ENCODE measurements around the gene KCNQ2. TPM values are rescaled to one million over a fixed set of nuclear protein-coding genes. Genes with fewer than 3 reads are reported as not detected.

KCNQ2 gene
- total and polyA plus RNA-seq, 4 donors, result not detected

DNA sequence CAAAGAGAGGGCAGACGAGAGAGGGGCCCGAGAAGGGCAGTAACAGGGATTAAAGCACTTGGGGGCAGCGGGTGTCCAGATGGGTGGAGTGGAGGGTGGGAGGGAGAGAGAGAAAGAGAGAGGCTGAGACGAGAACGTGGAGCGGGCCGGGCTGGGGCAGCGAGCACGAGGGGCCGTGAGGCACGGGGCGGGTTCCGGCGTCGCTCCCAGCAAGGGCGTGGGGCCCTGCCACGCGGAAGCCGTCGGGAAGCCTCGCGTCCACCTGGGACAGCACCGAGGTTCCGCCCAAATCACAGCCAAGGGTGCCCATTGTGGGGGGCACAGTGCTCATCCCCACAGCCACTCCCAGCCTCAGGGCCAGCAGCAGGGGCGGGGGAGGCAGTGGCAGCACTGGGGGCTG, 49.8 kb downstream of the KCNQ2 start:
- WGBS, result 78% methylated on average over 25 of the region's 25 CpGs

DNA sequence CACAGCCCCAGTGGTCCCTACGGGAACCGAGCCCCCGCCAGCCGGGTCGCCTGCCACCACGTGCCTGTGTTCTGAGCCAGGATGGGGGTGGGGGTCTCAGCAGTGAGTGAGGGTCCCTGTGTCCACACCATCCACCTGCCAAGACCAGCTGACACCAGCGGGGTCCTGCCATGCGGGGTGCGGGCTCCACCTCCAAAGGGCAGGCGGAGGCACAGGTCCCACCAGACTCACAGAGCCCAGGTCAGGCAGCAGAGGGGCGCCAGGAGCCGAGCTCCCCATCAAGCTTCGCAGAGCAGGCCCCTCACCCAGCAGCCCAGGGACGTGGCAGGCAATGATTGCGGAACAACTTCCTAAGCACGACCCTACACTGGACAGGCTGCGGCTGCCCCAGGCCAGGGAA, 50.5 kb downstream of the KCNQ2 start:
- Histone ChIP-seq H3K9ac (ENCODE audit: low read depth in 1 of 2, low read length in 2 of 2) (no peak overlapping the region), H3K4me3 (ENCODE audit: low read depth in 1 of 3, low read length in 3 of 3) (no peak overlapping the region), H3K27me3 (ENCODE audit: control insufficient read depth in 4 of 4, insufficient read depth in 4 of 4, low read length in 3 of 4) (peaks cover 0 to 7% (median 0%) of the 10 kb centered on the region in 4 donors), H3K9me3 (ENCODE audit: control insufficient read depth in 4 of 4, low read length in 3 of 4) (no peaks in the 10 kb centered on the region), H3K27ac (ENCODE audit: low read depth in 1 of 2, low read length in 2 of 2) (no peak overlapping the region), H3K36me3 (ENCODE audit: control insufficient read depth in 4 of 4, insufficient read depth in 3 of 4, low read depth in 1 of 4, low read length in 3 of 4) (no peaks in the 10 kb centered on the region), H3K4me1 (ENCODE audit: control insufficient read depth in 4 of 4, insufficient read depth in 4 of 4, low read length in 3 of 4) (no peaks in the 10 kb centered on the region)
- WGBS, result 85% methylated on average over 17 of the region's 17 CpGs
- TF ChIP-seq EGR1 (IDR thresholded peaks at IDR 0.05; ENCODE audit: low read depth in 2 of 2), result no peak
- TF ChIP-seq NR2F2 (IDR thresholded peaks at IDR 0.05), result no peak
- TF ChIP-seq, protein P1, sequence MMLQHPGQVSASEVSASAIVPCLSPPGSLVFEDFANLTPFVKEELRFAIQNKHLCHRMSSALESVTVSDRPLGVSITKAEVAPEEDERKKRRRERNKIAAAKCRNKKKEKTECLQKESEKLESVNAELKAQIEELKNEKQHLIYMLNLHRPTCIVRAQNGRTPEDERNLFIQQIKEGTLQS (IDR thresholded peaks at IDR 0.05), result no peak
- TF ChIP-seq JUND (IDR thresholded peaks at IDR 0.05), result no peak
- TF ChIP-seq, protein P2, sequence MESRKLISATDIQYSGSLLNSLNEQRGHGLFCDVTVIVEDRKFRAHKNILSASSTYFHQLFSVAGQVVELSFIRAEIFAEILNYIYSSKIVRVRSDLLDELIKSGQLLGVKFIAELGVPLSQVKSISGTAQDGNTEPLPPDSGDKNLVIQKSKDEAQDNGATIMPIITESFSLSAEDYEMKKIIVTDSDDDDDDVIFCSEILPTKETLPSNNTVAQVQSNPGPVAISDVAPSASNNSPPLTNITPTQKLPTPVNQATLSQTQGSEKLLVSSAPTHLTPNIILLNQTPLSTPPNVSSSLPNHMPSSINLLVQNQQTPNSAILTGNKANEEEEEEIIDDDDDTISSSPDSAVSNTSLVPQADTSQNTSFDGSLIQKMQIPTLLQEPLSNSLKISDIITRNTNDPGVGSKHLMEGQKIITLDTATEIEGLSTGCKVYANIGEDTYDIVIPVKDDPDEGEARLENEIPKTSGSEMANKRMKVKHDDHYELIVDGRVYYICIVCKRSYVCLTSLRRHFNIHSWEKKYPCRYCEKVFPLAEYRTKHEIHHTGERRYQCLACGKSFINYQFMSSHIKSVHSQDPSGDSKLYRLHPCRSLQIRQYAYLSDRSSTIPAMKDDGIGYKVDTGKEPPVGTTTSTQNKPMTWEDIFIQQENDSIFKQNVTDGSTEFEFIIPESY (IDR thresholded peaks at IDR 0.05), result no peak
- no peak for TF ChIP-seq HNF4G (IDR thresholded peaks at IDR 0.05)
- no peak for TF ChIP-seq RXRA (IDR thresholded peaks at IDR 0.05)
- TF ChIP-seq FOXA1 (IDR thresholded peaks at IDR 0.05), result no peak
- no peak for TF ChIP-seq GABPA (IDR thresholded peaks at IDR 0.05 in 1 of 2, conservative IDR thresholded peaks at IDR 0.05 in 1 of 2)
- TF ChIP-seq, protein P3, sequence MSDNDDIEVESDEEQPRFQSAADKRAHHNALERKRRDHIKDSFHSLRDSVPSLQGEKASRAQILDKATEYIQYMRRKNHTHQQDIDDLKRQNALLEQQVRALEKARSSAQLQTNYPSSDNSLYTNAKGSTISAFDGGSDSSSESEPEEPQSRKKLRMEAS (IDR thresholded peaks at IDR 0.05), result no peak
- no peak for TF ChIP-seq TAF1 (conservative IDR thresholded peaks at IDR 0.05)
- DNase-seq (ENCODE audit: low spot score), result no peak

More for the DNA sequence above, 49.8 kb downstream of the KCNQ2 start:
- no peak overlapping the region for H3K9ac ChIP-seq (ENCODE audit: low read depth in 1 of 2, low read length in 2 of 2)
- DNase-seq (ENCODE audit: low spot score), result no peak
- no peaks in the 10 kb centered on the region for H3K9me3 ChIP-seq (ENCODE audit: control insufficient read depth in 4 of 4, low read length in 3 of 4)
- H3K27me3 ChIP-seq (ENCODE audit: control insufficient read depth in 4 of 4, insufficient read depth in 4 of 4, low read length in 3 of 4), result peaks cover 0 to 7% (median 0%) of the 10 kb centered on the region in 4 donors
- H3K27ac ChIP-seq (ENCODE audit: low read depth in 1 of 2, low read length in 2 of 2), result no peak overlapping the region
- no peaks in the 10 kb centered on the region for H3K36me3 ChIP-seq (ENCODE audit: control insufficient read depth in 4 of 4, insufficient read depth in 3 of 4, low read depth in 1 of 4, low read length in 3 of 4)
- no peaks in the 10 kb centered on the region for H3K4me1 ChIP-seq (ENCODE audit: control insufficient read depth in 4 of 4, insufficient read depth in 4 of 4, low read length in 3 of 4)
- no peak overlapping the region for H3K4me3 ChIP-seq (ENCODE audit: low read depth in 1 of 3, low read length in 3 of 3)
- no peak for TF ChIP-seq NR2F2 (IDR thresholded peaks at IDR 0.05)
- TF ChIP-seq JUND (IDR thresholded peaks at IDR 0.05), result no peak
- TF ChIP-seq, protein P4, sequence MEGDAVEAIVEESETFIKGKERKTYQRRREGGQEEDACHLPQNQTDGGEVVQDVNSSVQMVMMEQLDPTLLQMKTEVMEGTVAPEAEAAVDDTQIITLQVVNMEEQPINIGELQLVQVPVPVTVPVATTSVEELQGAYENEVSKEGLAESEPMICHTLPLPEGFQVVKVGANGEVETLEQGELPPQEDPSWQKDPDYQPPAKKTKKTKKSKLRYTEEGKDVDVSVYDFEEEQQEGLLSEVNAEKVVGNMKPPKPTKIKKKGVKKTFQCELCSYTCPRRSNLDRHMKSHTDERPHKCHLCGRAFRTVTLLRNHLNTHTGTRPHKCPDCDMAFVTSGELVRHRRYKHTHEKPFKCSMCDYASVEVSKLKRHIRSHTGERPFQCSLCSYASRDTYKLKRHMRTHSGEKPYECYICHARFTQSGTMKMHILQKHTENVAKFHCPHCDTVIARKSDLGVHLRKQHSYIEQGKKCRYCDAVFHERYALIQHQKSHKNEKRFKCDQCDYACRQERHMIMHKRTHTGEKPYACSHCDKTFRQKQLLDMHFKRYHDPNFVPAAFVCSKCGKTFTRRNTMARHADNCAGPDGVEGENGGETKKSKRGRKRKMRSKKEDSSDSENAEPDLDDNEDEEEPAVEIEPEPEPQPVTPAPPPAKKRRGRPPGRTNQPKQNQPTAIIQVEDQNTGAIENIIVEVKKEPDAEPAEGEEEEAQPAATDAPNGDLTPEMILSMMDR (IDR thresholded peaks at IDR 0.05; ENCODE audit: low read depth, low read length, missing input control), result no peak
- TF ChIP-seq RXRA (IDR thresholded peaks at IDR 0.05), result no peak
- TF ChIP-seq, protein P5, sequence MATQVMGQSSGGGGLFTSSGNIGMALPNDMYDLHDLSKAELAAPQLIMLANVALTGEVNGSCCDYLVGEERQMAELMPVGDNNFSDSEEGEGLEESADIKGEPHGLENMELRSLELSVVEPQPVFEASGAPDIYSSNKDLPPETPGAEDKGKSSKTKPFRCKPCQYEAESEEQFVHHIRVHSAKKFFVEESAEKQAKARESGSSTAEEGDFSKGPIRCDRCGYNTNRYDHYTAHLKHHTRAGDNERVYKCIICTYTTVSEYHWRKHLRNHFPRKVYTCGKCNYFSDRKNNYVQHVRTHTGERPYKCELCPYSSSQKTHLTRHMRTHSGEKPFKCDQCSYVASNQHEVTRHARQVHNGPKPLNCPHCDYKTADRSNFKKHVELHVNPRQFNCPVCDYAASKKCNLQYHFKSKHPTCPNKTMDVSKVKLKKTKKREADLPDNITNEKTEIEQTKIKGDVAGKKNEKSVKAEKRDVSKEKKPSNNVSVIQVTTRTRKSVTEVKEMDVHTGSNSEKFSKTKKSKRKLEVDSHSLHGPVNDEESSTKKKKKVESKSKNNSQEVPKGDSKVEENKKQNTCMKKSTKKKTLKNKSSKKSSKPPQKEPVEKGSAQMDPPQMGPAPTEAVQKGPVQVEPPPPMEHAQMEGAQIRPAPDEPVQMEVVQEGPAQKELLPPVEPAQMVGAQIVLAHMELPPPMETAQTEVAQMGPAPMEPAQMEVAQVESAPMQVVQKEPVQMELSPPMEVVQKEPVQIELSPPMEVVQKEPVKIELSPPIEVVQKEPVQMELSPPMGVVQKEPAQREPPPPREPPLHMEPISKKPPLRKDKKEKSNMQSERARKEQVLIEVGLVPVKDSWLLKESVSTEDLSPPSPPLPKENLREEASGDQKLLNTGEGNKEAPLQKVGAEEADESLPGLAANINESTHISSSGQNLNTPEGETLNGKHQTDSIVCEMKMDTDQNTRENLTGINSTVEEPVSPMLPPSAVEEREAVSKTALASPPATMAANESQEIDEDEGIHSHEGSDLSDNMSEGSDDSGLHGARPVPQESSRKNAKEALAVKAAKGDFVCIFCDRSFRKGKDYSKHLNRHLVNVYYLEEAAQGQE (IDR thresholded peaks at IDR 0.05), result no peak
- TF ChIP-seq YY1 (IDR thresholded peaks at IDR 0.05), result no peak
- TF ChIP-seq EGR1 (IDR thresholded peaks at IDR 0.05; ENCODE audit: low read depth in 2 of 2), result no peak
- no peak for TF ChIP-seq HNF4A (conservative IDR thresholded peaks at IDR 0.05)
- TF ChIP-seq SP1 (IDR thresholded peaks at IDR 0.05), result no peak
- TF ChIP-seq HNF4G (IDR thresholded peaks at IDR 0.05), result no peak
